Measurements from ENCODE around the gene NUDT3.
"Not testable (repeated sequence)": the region's sequence is repeated elsewhere in the genome, so short reads cannot be mapped to it uniquely, and the experiment has no call there.

- TF ChIP-seq CTCF (IDR thresholded peaks at IDR 0.05; ENCODE audit: low read depth, low read length, missing input control); GABPA (IDR thresholded peaks at IDR 0.05 in 1 of 2, conservative IDR thresholded peaks at IDR 0.05 in 1 of 2); EGR1 (IDR thresholded peaks at IDR 0.05; ENCODE audit: low read depth in 2 of 2); RAD21 (IDR thresholded peaks at IDR 0.05); MAX (IDR thresholded peaks at IDR 0.05); RXRA (IDR thresholded peaks at IDR 0.05); ATF3 (IDR thresholded peaks at IDR 0.05); HNF4A (conservative IDR thresholded peaks at IDR 0.05); YY1 (IDR thresholded peaks at IDR 0.05); REST (IDR thresholded peaks at IDR 0.05); JUND (IDR thresholded peaks at IDR 0.05); HNF4G (IDR thresholded peaks at IDR 0.05); NR2F2 (IDR thresholded peaks at IDR 0.05): not testable (repeated sequence)
Observed at GRCh38 chr6:34407915-34408314, 15.4 kb upstream of the NUDT3 start.
